Fibroblast of gingiva (primary cell): Measurements from ENCODE around the gene EP400.

Experiments used
- DNase-seq: peaks from one replicate; pipeline ENCODE4 v3.0.0-alpha.2; 2011; ENCODE audit warnings: low read depth

Gene EP400

GRCh38 chr12:131988054-131988796 is 38.5 kb downstream of the EP400 start:
- no peak for DNase-seq

- DNase-seq: no peak
Observed at GRCh38 chr12:131989021-131989420, 39.3 kb downstream of the EP400 start.

GRCh38 chr12:131990066-131990979 is 40.6 kb downstream of the EP400 start:
- no peak for DNase-seq

GRCh38 chr12:131990980-131991305 is 41.2 kb downstream of the EP400 start:
- DNase-seq: no peak

- no peak for DNase-seq
Observed at GRCh38 chr12:131991816-131992430, 42.2 kb downstream of the EP400 start.

GRCh38 chr12:131994589-131994988 is 44.8 kb downstream of the EP400 start:
- DNase-seq: no peak

- DNase-seq: no peak
Observed at GRCh38 chr12:132000286-132000872, 50.6 kb downstream of the EP400 start.

- peak; percentile 24 for DNase-seq
Observed at GRCh38 chr12:132003846-132004245, 54.1 kb downstream of the EP400 start.

- no peak for DNase-seq
Observed at GRCh38 chr12:132004946-132005345, 55.2 kb downstream of the EP400 start.

- DNase-seq: peak; percentile 38
Observed at GRCh38 chr12:132006056-132006680, 56.4 kb downstream of the EP400 start.

GRCh38 chr12:132007041-132007440 is 57.3 kb downstream of the EP400 start:
- DNase-seq: no peak

- DNase-seq: no peak
Observed at GRCh38 chr12:132009336-132009859, 59.7 kb downstream of the EP400 start.

- DNase-seq: no peak
Observed at GRCh38 chr12:132012919-132013568, 63.3 kb downstream of the EP400 start.

- no peak for DNase-seq
Observed at GRCh38 chr12:132014092-132014914, 64.6 kb downstream of the EP400 start.

GRCh38 chr12:132014915-132015280 is 65.2 kb downstream of the EP400 start:
- DNase-seq: no peak

GRCh38 chr12:132015686-132016430 is 66.1 kb downstream of the EP400 start:
- DNase-seq: no peak

GRCh38 chr12:132018193-132018916 is 68.6 kb downstream of the EP400 start:
- DNase-seq: no peak

GRCh38 chr12:132019891-132020290 is 70.1 kb downstream of the EP400 start:
- DNase-seq: no peak

- no peak for DNase-seq
Observed at GRCh38 chr12:132020292-132020691, 70.5 kb downstream of the EP400 start.
